Skeletal muscle satellite cell (primary cell): ENCODE measurements around the gene SMCO3.
"Not testable (repeated sequence)": the region's sequence is repeated elsewhere in the genome, so short reads cannot be mapped to it uniquely, and the experiment has no call there.

Experiments used
- H3K27me3 ChIP-seq: 2 replicates; pipeline ENCODE4 v1.7.0; 2013; ENCODE audit warnings: low read length; ENCODE audit not compliant: control insufficient read depth, insufficient read depth
- H3K36me3 ChIP-seq: 2 replicates; pipeline ENCODE4 v1.7.0; 2013; ENCODE audit warnings: mild to moderate bottlenecking, control low read depth, low read length; ENCODE audit not compliant: insufficient read depth
- H3K4me1 ChIP-seq: 2 replicates; pipeline ENCODE4 v1.7.0; 2013; ENCODE audit warnings: low read length; ENCODE audit not compliant: control insufficient read depth, insufficient read depth
- H3K4me2 ChIP-seq: 2 replicates; pipeline ENCODE4 v1.7.0; 2013; ENCODE audit warnings: mild to moderate bottlenecking, low read length
- H3K4me3 ChIP-seq: 2 replicates; pipeline ENCODE4 v1.7.0; 2013; ENCODE audit warnings: low read length
- H3K9ac ChIP-seq: 2 replicates; pipeline ENCODE4 v1.7.0; 2013; ENCODE audit warnings: mild to moderate bottlenecking, low read depth, low read length, moderate library complexity
- H3K9me3 ChIP-seq: replicated peaks from 2 replicates; pipeline ENCODE4 v1.7.0; 2013; ENCODE audit warnings: mild to moderate bottlenecking, control low read depth, low read length

SMCO3 gene

DNA sequence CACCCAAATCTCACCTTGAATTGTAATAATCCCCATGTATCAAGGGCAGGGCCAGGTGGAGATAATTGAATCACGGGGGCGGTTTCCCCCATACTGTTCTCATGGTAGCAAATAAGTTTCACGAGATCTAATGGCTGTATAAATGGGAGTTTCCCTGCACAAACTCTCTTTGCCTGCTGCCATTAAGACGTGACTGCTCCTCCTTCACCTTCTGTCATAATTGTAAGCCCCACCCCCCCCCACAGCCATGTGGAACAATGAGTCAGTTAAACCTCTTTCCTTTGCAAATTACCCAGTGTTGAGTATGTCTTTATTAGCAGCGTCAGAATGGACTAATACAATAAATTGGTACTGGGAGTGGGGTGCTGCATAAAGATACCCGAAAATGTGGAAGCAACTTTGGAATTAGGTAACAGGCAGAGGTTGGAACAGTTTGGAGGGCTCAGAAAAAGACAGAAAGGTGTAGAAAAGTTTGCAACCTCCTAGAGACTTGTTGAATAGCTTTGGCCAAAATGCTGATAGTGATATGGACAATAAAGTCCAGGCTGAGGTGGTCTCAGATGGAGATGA, 54.2 kb downstream of the SMCO3 start:
- H3K27me3 ChIP-seq, H3K4me2 ChIP-seq: not testable (repeated sequence)

DNA sequence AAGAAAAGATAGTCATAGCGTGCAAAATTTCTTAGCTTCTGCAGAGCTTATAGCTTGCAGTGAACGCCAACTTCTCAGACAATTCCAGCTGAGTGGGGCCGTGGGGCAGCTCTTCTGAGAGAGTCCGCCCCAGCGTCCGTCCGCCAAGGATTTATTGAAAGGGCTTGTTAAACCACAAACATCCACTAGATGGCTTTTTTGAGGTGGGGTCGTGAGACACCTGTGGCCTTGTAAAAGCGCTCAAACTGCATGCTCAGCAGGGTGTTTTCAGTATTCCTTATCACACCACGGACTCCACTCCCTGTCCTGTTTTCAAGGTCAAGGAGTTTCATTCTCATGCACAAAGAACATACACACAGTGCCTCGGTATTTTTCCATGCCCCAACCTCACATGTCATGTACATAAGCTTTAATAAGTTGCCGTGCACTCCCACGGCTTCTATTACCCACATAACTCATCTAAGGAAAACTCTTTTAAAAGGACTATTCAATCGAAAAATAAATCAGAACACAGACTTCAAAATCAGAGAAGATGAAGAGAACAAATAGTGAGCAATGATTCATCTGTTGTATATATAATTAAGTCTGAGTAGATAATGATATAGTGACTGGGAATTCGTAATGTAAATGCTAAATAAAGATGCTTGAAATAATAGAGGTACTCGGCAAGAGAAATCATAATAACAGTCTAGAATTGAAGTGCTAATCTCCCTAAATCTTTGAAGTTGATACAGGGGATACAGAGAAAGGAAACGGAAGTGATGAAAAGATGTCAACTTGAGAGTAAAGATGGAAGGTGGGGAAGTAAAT, 57.4 kb downstream of the SMCO3 start:
- Histone ChIP-seq H3K4me1 (no peaks in the 10 kb centered on the region), H3K9me3 (no peaks in the 10 kb centered on the region), H3K9ac (no peak overlapping the region), H3K27me3 (no peaks in the 10 kb centered on the region), H3K36me3 (no peaks in the 10 kb centered on the region), H3K4me3 (no peak overlapping the region), H3K4me2 (no peak overlapping the region)

More for the DNA sequence above, 54.2 kb downstream of the SMCO3 start:
- H3K9ac ChIP-seq, H3K36me3 ChIP-seq, H3K4me1 ChIP-seq, H3K9me3 ChIP-seq, H3K4me3 ChIP-seq: not testable (repeated sequence)
